ENCODE results near the gene ANKMY1.

ANKMY1 gene

GRCh38 chr2:240589850-240590525, 32.2 kb upstream of the ANKMY1 start:
- H4K20me1 ChIP-seq (ENCODE audit: insufficient read depth, low read length) = peaks cover 10% of the 10 kb centered on the region
- no peaks in the 10 kb centered on the region for H3K27me3 ChIP-seq (ENCODE audit: low read depth, low read length)
- no peak overlapping the region for H3K9ac ChIP-seq (ENCODE audit: low read length)
- H3K9me3 ChIP-seq (ENCODE audit: insufficient read depth, low read length) = no peaks in the 10 kb centered on the region
- H3K79me2 ChIP-seq (ENCODE audit: low read length) = peaks cover 67% of the 10 kb centered on the region
- H3K27ac ChIP-seq (ENCODE audit: low read length) = no peak overlapping the region
- no peaks in the 10 kb centered on the region for H3K36me3 ChIP-seq (replicated peaks; ENCODE audit: low read depth, low read length)
- peaks cover 10% of the 10 kb centered on the region for H3K4me1 ChIP-seq (ENCODE audit: low read length)
- H3K4me3 ChIP-seq (ENCODE audit: low read length) = no peak overlapping the region
- TF ChIP-seq CTCF (IDR thresholded peaks at IDR 0.05; ENCODE audit: low read depth, low read length) (no peak), EZH2phosphoT487 (IDR thresholded peaks at IDR 0.05; ENCODE audit: low read depth) (no peak)
- H2AFZ ChIP-seq (ENCODE audit: low read depth, low read length) = no peak overlapping the region
- H3K4me2 ChIP-seq (ENCODE audit: low read length) = no peak overlapping the region

- Histone ChIP-seq H3K4me2 (ENCODE audit: low read length) (no peak overlapping the region), H3K4me3 (ENCODE audit: low read length) (no peak overlapping the region), H3K9me3 (ENCODE audit: insufficient read depth, low read length) (no peaks in the 10 kb centered on the region), H3K9ac (ENCODE audit: low read length) (no peak overlapping the region), H3K27ac (ENCODE audit: low read length) (no peak overlapping the region), H3K4me1 (ENCODE audit: low read length) (peaks cover 14% of the 10 kb centered on the region), H3K36me3 (replicated peaks; ENCODE audit: low read depth, low read length) (no peaks in the 10 kb centered on the region), H3K27me3 (ENCODE audit: low read depth, low read length) (no peaks in the 10 kb centered on the region), H2AFZ (ENCODE audit: low read depth, low read length) (no peak overlapping the region), H4K20me1 (ENCODE audit: insufficient read depth, low read length) (peaks cover 10% of the 10 kb centered on the region), H3K79me2 (ENCODE audit: low read length) (peaks cover 70% of the 10 kb centered on the region)
- TF ChIP-seq CTCF (IDR thresholded peaks at IDR 0.05; ENCODE audit: low read depth, low read length) (no peak), EZH2phosphoT487 (IDR thresholded peaks at IDR 0.05; ENCODE audit: low read depth) (no peak)
Observed at GRCh38 chr2:240589375-240589774, 31.6 kb upstream of the ANKMY1 start.

- H3K9me3 ChIP-seq (ENCODE audit: insufficient read depth, low read length) = no peaks in the 10 kb centered on the region
- no peak overlapping the region for H2AFZ ChIP-seq (ENCODE audit: low read depth, low read length)
- TF ChIP-seq EZH2phosphoT487 (IDR thresholded peaks at IDR 0.05; ENCODE audit: low read depth) (no peak), CTCF (IDR thresholded peaks at IDR 0.05; ENCODE audit: low read depth, low read length) (no peak)
- no peaks in the 10 kb centered on the region for H3K27me3 ChIP-seq (ENCODE audit: low read depth, low read length)
- H3K4me1 ChIP-seq (ENCODE audit: low read length) = peaks cover 21% of the 10 kb centered on the region
- H3K36me3 ChIP-seq (replicated peaks; ENCODE audit: low read depth, low read length) = peaks cover 3% of the 10 kb centered on the region
- no peak overlapping the region for H3K27ac ChIP-seq (ENCODE audit: low read length)
- peaks cover 10% of the 10 kb centered on the region for H4K20me1 ChIP-seq (ENCODE audit: insufficient read depth, low read length)
- H3K4me2 ChIP-seq (ENCODE audit: low read length) = no peak overlapping the region
- H3K4me3 ChIP-seq (ENCODE audit: low read length) = no peak overlapping the region
- no peak overlapping the region for H3K9ac ChIP-seq (ENCODE audit: low read length)
- peaks cover 73% of the 10 kb centered on the region for H3K79me2 ChIP-seq (ENCODE audit: low read length)
Observed at GRCh38 chr2:240588669-240589068, 30.9 kb upstream of the ANKMY1 start.

GRCh38 chr2:240588006-240588655, 30.3 kb upstream of the ANKMY1 start:
- H3K79me2 ChIP-seq (ENCODE audit: low read length) = peaks cover 78% of the 10 kb centered on the region
- peaks cover 27% of the 10 kb centered on the region for H3K4me1 ChIP-seq (ENCODE audit: low read length)
- TF ChIP-seq EZH2phosphoT487 (IDR thresholded peaks at IDR 0.05; ENCODE audit: low read depth) = no peak
- no peak overlapping the region for H3K27ac ChIP-seq (ENCODE audit: low read length)
- peaks cover 10% of the 10 kb centered on the region for H4K20me1 ChIP-seq (ENCODE audit: insufficient read depth, low read length)
- no peaks in the 10 kb centered on the region for H3K27me3 ChIP-seq (ENCODE audit: low read depth, low read length)
- no peak overlapping the region for H3K9ac ChIP-seq (ENCODE audit: low read length)
- H3K36me3 ChIP-seq (replicated peaks; ENCODE audit: low read depth, low read length) = peaks cover 8% of the 10 kb centered on the region
- H3K9me3 ChIP-seq (ENCODE audit: insufficient read depth, low read length) = no peaks in the 10 kb centered on the region
- H2AFZ ChIP-seq (ENCODE audit: low read depth, low read length) = no peak overlapping the region
- H3K4me2 ChIP-seq (ENCODE audit: low read length) = peak overlapping the region; percentile 98
- peak overlapping the region; percentile 98 for H3K4me3 ChIP-seq (ENCODE audit: low read length)

All from OCI-LY3 (cell line).